Measurements from ENCODE around the gene ZNF827. TPM values are rescaled to one million over a fixed set of nuclear protein-coding genes. Genes with fewer than 3 reads are reported as not detected.
A peak's percentile ranks its signal among the peaks of the same experiment; 100 is the strongest.

Gene ZNF827
- total RNA-seq, 4 donors from 2014 or later: 9.3 to 39.4 (median 20.3) TPM

GRCh38 chr4:145781351-145781750, 157.3 kb downstream of the ZNF827 start:
- no peaks in the 10 kb centered on the region for H3K9me3 ChIP-seq
- no peak for ATAC-seq
- H3K27me3 ChIP-seq: no peaks in the 10 kb centered on the region
- H3K4me1 ChIP-seq: peaks cover 0 to 6% (median 0%) of the 10 kb centered on the region in 3 donors
- 85 to 95% methylated on average over 2 of the region's 2 CpGs for WGBS, 2 donors (ENCODE audit: low coverage in 1 of 2)
- H3K36me3 ChIP-seq: peaks cover 0 to 18% of the 10 kb centered on the region in 2 donors
- H3K4me3 ChIP-seq: no peak overlapping the region
- no peak for TF ChIP-seq POLR2A (IDR thresholded peaks at IDR 0.05)
- TF ChIP-seq POLR2AphosphoS5 (IDR thresholded peaks at IDR 0.05): no peak
- TF ChIP-seq CTCF (IDR thresholded peaks at IDR 0.05): no peak
- TF ChIP-seq EP300 (IDR thresholded peaks at IDR 0.05): no peak
- H3K27ac ChIP-seq: no peak overlapping the region

GRCh38 chr4:145779319-145779801, 159.3 kb downstream of the ZNF827 start:
- no peak for ATAC-seq
- no peak overlapping the region for H3K27ac ChIP-seq
- peaks cover 0 to 38% of the 10 kb centered on the region in 2 donors for H3K36me3 ChIP-seq
- H3K4me3 ChIP-seq: no peak overlapping the region
- H3K27me3 ChIP-seq: no peaks in the 10 kb centered on the region
- H3K4me1 ChIP-seq: no peaks in the 10 kb centered on the region
- H3K9me3 ChIP-seq: no peaks in the 10 kb centered on the region
- TF ChIP-seq CTCF (IDR thresholded peaks at IDR 0.05) (no peak), POLR2AphosphoS5 (IDR thresholded peaks at IDR 0.05) (no peak), EP300 (IDR thresholded peaks at IDR 0.05) (no peak), POLR2A (IDR thresholded peaks at IDR 0.05) (no peak)
- WGBS, 2 donors (ENCODE audit: low coverage in 1 of 2): 75 to 77% methylated on average over 5 of the region's 8 CpGs

GRCh38 chr4:145776208-145776607, 162.4 kb downstream of the ZNF827 start:
- peaks cover 0 to 56% of the 10 kb centered on the region in 2 donors for H3K36me3 ChIP-seq
- no peak overlapping the region for H3K27ac ChIP-seq
- no peak overlapping the region for H3K4me3 ChIP-seq
- no peaks in the 10 kb centered on the region for H3K27me3 ChIP-seq
- TF ChIP-seq POLR2AphosphoS5 (IDR thresholded peaks at IDR 0.05): no peak
- no peak for TF ChIP-seq POLR2A (IDR thresholded peaks at IDR 0.05)
- no peak for TF ChIP-seq CTCF (IDR thresholded peaks at IDR 0.05)
- no peak for TF ChIP-seq EP300 (IDR thresholded peaks at IDR 0.05)
- no peak for ATAC-seq
- H3K4me1 ChIP-seq: no peaks in the 10 kb centered on the region
- no peaks in the 10 kb centered on the region for H3K9me3 ChIP-seq
- 100% methylated on average over 3 of the region's 4 CpGs for WGBS, 2 donors (ENCODE audit: low coverage in 1 of 2)

GRCh38 chr4:145775406-145775805, 163.2 kb downstream of the ZNF827 start:
- Histone ChIP-seq H3K36me3 (peaks cover 0 to 56% of the 10 kb centered on the region in 2 donors), H3K27me3 (no peaks in the 10 kb centered on the region), H3K4me1 (no peaks in the 10 kb centered on the region), H3K4me3 (no peak overlapping the region), H3K27ac (no peak overlapping the region), H3K9me3 (no peaks in the 10 kb centered on the region)
- WGBS, 2 donors (ENCODE audit: low coverage in 1 of 2): 80 to 94% methylated on average over 1 to 3 of the region's 3 CpGs
- ATAC-seq: no peak
- no peak for TF ChIP-seq CTCF (IDR thresholded peaks at IDR 0.05)
- TF ChIP-seq POLR2A (IDR thresholded peaks at IDR 0.05): no peak
- TF ChIP-seq POLR2AphosphoS5 (IDR thresholded peaks at IDR 0.05): no peak
- TF ChIP-seq EP300 (IDR thresholded peaks at IDR 0.05): no peak

- Histone ChIP-seq H3K9me3 (no peaks in the 10 kb centered on the region), H3K36me3 (peaks cover 0 to 52% of the 10 kb centered on the region in 2 donors), H3K27ac (peak overlapping the region in 3 of 4 donors; percentile 47 to 67 (median 59)), H3K27me3 (no peaks in the 10 kb centered on the region), H3K4me3 (no peak overlapping the region), H3K4me1 (no peaks in the 10 kb centered on the region)
- TF ChIP-seq EP300 (IDR thresholded peaks at IDR 0.05) (no peak), POLR2AphosphoS5 (IDR thresholded peaks at IDR 0.05) (no peak), POLR2A (IDR thresholded peaks at IDR 0.05) (no peak), CTCF (IDR thresholded peaks at IDR 0.05) (no peak)
- 94 to 100% methylated on average over 3 to 5 of the region's 6 CpGs for WGBS, 2 donors (ENCODE audit: low coverage in 1 of 2)
- ATAC-seq: no peak
Measured at GRCh38 chr4:145774473-145774872, 164.2 kb downstream of the ZNF827 start.

All from gastroesophageal sphincter (tissue), 4 donors.